HG03457 (cell line): ENCODE data around the gene NPTN.
"Not testable (repeated sequence)": the region's sequence is repeated elsewhere in the genome, so short reads cannot be mapped to it uniquely, and the experiment has no call there.

ENCODE experiments used
- ATAC-seq: cut with Tn5 transposase; IDR thresholded peaks from one replicate; pipeline ENCODE4 v1.9.1; 2021; ENCODE audit warnings: moderate number of reproducible peaks; ENCODE audit not compliant: unreplicated experiment

Gene NPTN

GRCh38 chr15:73601451-73602445 lies 31.4 kb downstream of the NPTN start:
- ATAC-seq: no peak

GRCh38 chr15:73600413-73601335 lies 32.5 kb downstream of the NPTN start:
- ATAC-seq: no peak

GRCh38 chr15:73599934-73600333 lies 33.3 kb downstream of the NPTN start:
- ATAC-seq: no peak

GRCh38 chr15:73598530-73599160 lies 34.5 kb downstream of the NPTN start:
- ATAC-seq: no peak

- no peak for ATAC-seq
These were observed 36.1 kb downstream of the NPTN start for GRCh38 chr15:73597036-73597638.

GRCh38 chr15:73596174-73596573 lies 37.0 kb downstream of the NPTN start:
- no peak for ATAC-seq

- ATAC-seq: no peak
These were observed 39.1 kb downstream of the NPTN start for GRCh38 chr15:73594109-73594508.

- no peak for ATAC-seq
These were observed 39.7 kb downstream of the NPTN start for GRCh38 chr15:73593304-73594074.

- no peak for ATAC-seq
These were observed 42.9 kb downstream of the NPTN start for GRCh38 chr15:73590263-73590662.

GRCh38 chr15:73589766-73590165 lies 43.4 kb downstream of the NPTN start:
- ATAC-seq: no peak

- no peak for ATAC-seq
These were observed 47.1 kb downstream of the NPTN start for GRCh38 chr15:73585871-73586654.

- no peak for ATAC-seq
These were observed 48.3 kb downstream of the NPTN start for GRCh38 chr15:73584699-73585420.

GRCh38 chr15:73583544-73583943 lies 49.6 kb downstream of the NPTN start:
- ATAC-seq: no peak

- ATAC-seq: no peak
These were observed 50.3 kb downstream of the NPTN start for GRCh38 chr15:73582851-73583379.

- no peak for ATAC-seq
These were observed 55.2 kb downstream of the NPTN start for GRCh38 chr15:73578026-73578425.

GRCh38 chr15:73577593-73577992 lies 55.6 kb downstream of the NPTN start:
- not testable (repeated sequence) for ATAC-seq

- no peak for ATAC-seq
These were observed 57.4 kb downstream of the NPTN start for GRCh38 chr15:73575636-73576247.

GRCh38 chr15:73573572-73573971 lies 59.6 kb downstream of the NPTN start:
- ATAC-seq: no peak
